Measurements from ENCODE around the gene OR5AU1. TPM values are rescaled to one million over a fixed set of nuclear protein-coding genes. Genes with fewer than 3 reads are reported as not detected.

Gene OR5AU1
- total and polyA plus RNA-seq, 2 of the 4 experiments (the other 2 are of a cell fraction): not detected

DNA sequence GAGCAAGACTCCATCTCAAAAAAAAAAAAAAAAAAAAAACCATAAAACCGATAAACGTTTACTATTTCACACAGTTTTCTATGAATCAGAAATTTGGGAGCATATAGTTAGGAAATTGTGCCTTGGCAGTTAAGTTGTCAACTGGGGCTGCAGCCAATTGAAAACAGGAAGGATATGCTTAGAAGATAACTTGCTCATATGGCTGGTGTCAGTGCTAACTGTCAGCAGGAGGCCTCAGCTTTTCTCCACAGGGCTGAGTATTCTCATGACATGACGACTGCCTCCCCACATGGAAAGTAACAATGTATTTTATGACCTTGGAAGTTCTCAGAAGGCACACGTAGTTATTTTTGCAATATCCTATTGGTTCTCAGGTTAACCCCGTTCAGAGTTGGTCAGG, 29.6 kb upstream of the OR5AU1 start:
- H3K27me3 ChIP-seq (ENCODE audit: control insufficient read depth, insufficient read depth, low read length): 0 out of 2 replicates have a peak, but pooled peaks cover 2% of the 10 kb centered on the region
- intact Hi-C loops (cut with micrococcal nuclease) (no loop called here), in situ Hi-C loops (cut with MboI; ENCODE audit: low sequenced_read_pairs) (no loop called here), dilution Hi-C loops (cut with HindIII; ENCODE audit: low sequenced_read_pairs, unreplicated experiment) (no loop called here)
- H4K20me1 ChIP-seq (ENCODE audit: insufficient read depth, low read length): no peaks in the 10 kb centered on the region
- H2BK20ac ChIP-seq (ENCODE audit: low read depth, low read length): no peak overlapping the region
- H3K4me2 ChIP-seq (ENCODE audit: low read depth, low read length): no peak overlapping the region
- DNase-seq (no peak), ATAC-seq (ENCODE audit: low read depth) (no peak)
- H3K4ac ChIP-seq (ENCODE audit: low read depth, low read length): no peak overlapping the region
- TF ChIP-seq BHLHE40 (IDR thresholded peaks at IDR 0.05; ENCODE audit: low read depth, low read length): no peak
- TF ChIP-seq USF2 (IDR thresholded peaks at IDR 0.05; ENCODE audit: low read depth, low read length): no peak
- no peak for TF ChIP-seq NFE2L2 (IDR thresholded peaks at IDR 0.05; ENCODE audit: low read depth, low read length)
- TF ChIP-seq RAD21 (IDR thresholded peaks at IDR 0.05; ENCODE audit: low read length): no peak
- no peak for TF ChIP-seq MAFK (IDR thresholded peaks at IDR 0.05; ENCODE audit: low read depth, low read length)
- TF ChIP-seq FOS (IDR thresholded peaks at IDR 0.05; ENCODE audit: low read depth, low read length): no peak
- H4K8ac ChIP-seq (ENCODE audit: low read depth in 2 of 2, low read length in 2 of 2): no peak overlapping the region
- no peaks in the 10 kb centered on the region for H3K4me1 ChIP-seq (ENCODE audit: control insufficient read depth, insufficient read depth, low read length)
- no peak overlapping the region for H3K23ac ChIP-seq (ENCODE audit: low read depth, low read length)
- WGBS, 2 experiments (ENCODE audit: extremely low coverage in 2 of 2, insufficient read length in 1 of 2): no CpG with 5 or more reads among the region's 5 CpGs
- no peak overlapping the region for H3K27ac ChIP-seq (ENCODE audit: insufficient read depth, low read length)
- H2BK120ac ChIP-seq (ENCODE audit: low read depth, low read length): no peak overlapping the region
- H2BK15ac ChIP-seq (ENCODE audit: low read depth, low read length): no peak overlapping the region
- no peaks in the 10 kb centered on the region for H3K36me3 ChIP-seq (ENCODE audit: control insufficient read depth, insufficient read depth, low read length)
- ChIA-PET CTCF (no interaction called here), POLR2A (ENCODE audit: unreplicated experiment) (no interaction called here)
- no peak overlapping the region for H4K5ac ChIP-seq (ENCODE audit: low read depth, low read length)
- H3K18ac ChIP-seq (ENCODE audit: low read depth, low read length): no peak overlapping the region
- no TSS peak for BruUV-seq (replicated peaks)
- no peak overlapping the region for H3K4me3 ChIP-seq (ENCODE audit: insufficient read depth, low read depth, low read length)
- no peak overlapping the region for H2AK5ac ChIP-seq (ENCODE audit: low read depth, low read length)
- no peak overlapping the region for H3K14ac ChIP-seq (replicated peaks; ENCODE audit: low read depth, low read length)
- no peak overlapping the region for H3K56ac ChIP-seq (ENCODE audit: extremely low read depth, insufficient read depth, low read length)
- no peaks in the 10 kb centered on the region for H3K79me1 ChIP-seq (ENCODE audit: low read depth in 1 of 2, low read length in 2 of 2)
- H4K91ac ChIP-seq (ENCODE audit: insufficient read depth, low read depth, low read length): no peak overlapping the region
- no peaks in the 10 kb centered on the region for H3K9me1 ChIP-seq (ENCODE audit: insufficient read depth, low read length)
- H3K9me3 ChIP-seq (ENCODE audit: control insufficient read depth, insufficient read depth, low read length): no peaks in the 10 kb centered on the region
- no peak overlapping the region for H2AFZ ChIP-seq (replicated peaks; ENCODE audit: low read length, poor library complexity)
- H2AK9ac ChIP-seq (replicated peaks; ENCODE audit: low read depth, low read length, poor library complexity): no peak overlapping the region
- no peak overlapping the region for H3K9ac ChIP-seq (ENCODE audit: low read depth, low read length)
- H2BK5ac ChIP-seq (ENCODE audit: low read depth, low read length, poor library complexity, severe bottlenecking): no peak overlapping the region
